MM.1S (cell line): ENCODE results near the gene VSIR.

Experiments
- EZH2 ChIP-seq: fragments of 300-600 bp; sonication (generic); optimal IDR thresholded peaks from 2 replicates; pipeline ENCODE3; 2017; ENCODE audit warnings: low read depth, mild to moderate bottlenecking, antibody characterized with exemption, low read length, mixed read lengths
- EZH2phosphoT487 ChIP-seq: fragments of 300-600 bp; sonication (generic); IDR thresholded peaks from 2 replicates; pipeline ENCODE4 v1.6.1; 2018; ENCODE audit warnings: antibody characterized with exemption, low read length
- TF ChIP-seq, protein P1 (sequence below): fragments of 300-600 bp; sonication (generic); IDR thresholded peaks from 2 replicates; pipeline ENCODE4 v1.5.1; 2016; ENCODE audit warnings: antibody characterized with exemption, low read length, mixed read lengths

DNA sequence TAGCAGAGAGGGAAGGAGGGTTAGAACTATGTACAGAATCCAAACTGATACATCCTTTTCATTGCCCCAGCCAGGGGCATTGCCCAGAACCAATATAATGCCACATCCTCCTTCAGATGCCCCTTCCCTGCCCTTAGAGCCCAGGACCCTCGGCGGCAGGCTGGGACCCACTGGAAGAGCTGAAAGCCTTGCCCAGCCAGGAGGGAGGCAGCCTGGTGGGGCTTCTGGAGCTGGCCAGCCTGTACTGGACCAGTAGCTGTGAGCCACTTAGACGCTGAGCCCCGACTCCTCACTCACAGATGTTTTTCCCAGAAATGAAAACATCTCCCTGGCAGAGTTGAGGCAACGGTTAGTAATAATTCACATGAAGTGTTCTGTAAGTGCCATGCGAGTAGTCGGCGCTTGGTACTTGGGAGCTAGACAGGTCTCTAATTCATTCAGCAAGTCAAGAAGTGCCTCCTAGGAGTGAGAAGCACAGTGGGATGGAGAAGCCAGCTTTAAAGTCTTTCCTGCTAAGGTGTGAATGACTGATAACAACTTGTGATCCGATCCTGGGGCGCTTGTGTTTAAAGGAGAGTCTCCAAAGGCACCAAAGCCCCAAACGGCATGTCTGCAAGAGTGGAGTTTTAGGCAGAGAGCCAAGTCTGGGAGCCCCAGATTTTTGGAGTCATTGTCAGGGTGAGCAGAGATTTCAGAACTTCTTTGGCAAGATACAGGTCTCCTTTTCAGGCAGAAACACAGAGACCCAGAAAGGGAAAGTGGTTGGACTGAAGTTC lies 9.8 kb downstream of the VSIR start:
- TF ChIP-seq, protein P1, sequence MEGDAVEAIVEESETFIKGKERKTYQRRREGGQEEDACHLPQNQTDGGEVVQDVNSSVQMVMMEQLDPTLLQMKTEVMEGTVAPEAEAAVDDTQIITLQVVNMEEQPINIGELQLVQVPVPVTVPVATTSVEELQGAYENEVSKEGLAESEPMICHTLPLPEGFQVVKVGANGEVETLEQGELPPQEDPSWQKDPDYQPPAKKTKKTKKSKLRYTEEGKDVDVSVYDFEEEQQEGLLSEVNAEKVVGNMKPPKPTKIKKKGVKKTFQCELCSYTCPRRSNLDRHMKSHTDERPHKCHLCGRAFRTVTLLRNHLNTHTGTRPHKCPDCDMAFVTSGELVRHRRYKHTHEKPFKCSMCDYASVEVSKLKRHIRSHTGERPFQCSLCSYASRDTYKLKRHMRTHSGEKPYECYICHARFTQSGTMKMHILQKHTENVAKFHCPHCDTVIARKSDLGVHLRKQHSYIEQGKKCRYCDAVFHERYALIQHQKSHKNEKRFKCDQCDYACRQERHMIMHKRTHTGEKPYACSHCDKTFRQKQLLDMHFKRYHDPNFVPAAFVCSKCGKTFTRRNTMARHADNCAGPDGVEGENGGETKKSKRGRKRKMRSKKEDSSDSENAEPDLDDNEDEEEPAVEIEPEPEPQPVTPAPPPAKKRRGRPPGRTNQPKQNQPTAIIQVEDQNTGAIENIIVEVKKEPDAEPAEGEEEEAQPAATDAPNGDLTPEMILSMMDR, result no peak
- TF ChIP-seq EZH2 (no peak), EZH2phosphoT487 (no peak)
